Tibial nerve (tissue), 3 donors: ENCODE measurements around the gene INPP5B.

Experiments
- CTCF ChIP-seq, 5 experiments: fragments of 200-600 bp in 3 of 5; fragments of 450-650 bp in 2 of 5; sonication (generic) in 3 of 5; IDR thresholded peaks; one replicate each; pipeline ENCODE4 v1.5.1; 2016 to 2019; ENCODE audit warnings: antibody characterized with exemption in 5 of 5, mild to moderate bottlenecking in 3 of 5, moderate library complexity in 2 of 5
- POLR2A ChIP-seq, 2 donors: fragments of 450-650 bp; IDR thresholded peaks; one replicate each; pipeline ENCODE4 v1.6.1; 2017; ENCODE audit warnings: antibody characterized with exemption in 2 of 2, mild to moderate bottlenecking in 2 of 2, moderate library complexity in 2 of 2

GRCh38 chr1:37955685-37956084 is 8.8 kb upstream of the INPP5B start:
- no peak for TF ChIP-seq CTCF (IDR thresholded peaks at IDR 0.05)
- no peak for TF ChIP-seq POLR2A (IDR thresholded peaks at IDR 0.05)
